RWPE2 (cell line): ENCODE data around the gene PODXL.
"Not testable (repeated sequence)": the region's sequence is repeated elsewhere in the genome, so short reads cannot be mapped to it uniquely, and the experiment has no call there.

Experiments used
- ATAC-seq: fragments of 200-7000 bp; cut with Tn5 transposase; 3 replicates; pipeline ENCODE4 v1.9.1; 2021; ENCODE audit warnings: low read depth
- DNase-seq: peaks from one replicate; pipeline ENCODE4 v3.0.0-alpha.2; 2020; ENCODE audit warnings: low spot score
- H3K27ac ChIP-seq: fragments of 450-650 bp; 2 replicates; pipeline ENCODE4 v1.5.1; 2017; ENCODE audit warnings: mild to moderate bottlenecking; ENCODE audit not compliant: poor library complexity, severe bottlenecking
- H3K27me3 ChIP-seq: fragments of 250-450 bp; sonication (Bioruptor Pico); 2 replicates; pipeline ENCODE4 v1.5.1; 2021; ENCODE audit warnings: mild to moderate bottlenecking, moderate library complexity; ENCODE audit not compliant: insufficient read depth, poor library complexity, severe bottlenecking
- H3K36me3 ChIP-seq: fragments of 250-450 bp; sonication (Bioruptor Pico); 2 replicates; pipeline ENCODE4 v1.5.1; 2020; ENCODE audit warnings: low read depth, mild to moderate bottlenecking, moderate library complexity
- H3K4me1 ChIP-seq: fragments of 250-450 bp; sonication (Bioruptor Pico); 2 replicates; pipeline ENCODE4 v1.5.1; 2021; ENCODE audit warnings: mild to moderate bottlenecking, moderate library complexity; ENCODE audit not compliant: insufficient read depth, poor library complexity, severe bottlenecking
- H3K4me3 ChIP-seq: fragments of 250-450 bp; sonication (Bioruptor Pico); 2 replicates; pipeline ENCODE4 v1.5.1; 2021; ENCODE audit warnings: mild to moderate bottlenecking, moderate library complexity; ENCODE audit not compliant: severe bottlenecking
- H3K9me3 ChIP-seq: fragments of 250-450 bp; sonication (Bioruptor Pico); 2 replicates; pipeline ENCODE4 v1.5.1; 2021; ENCODE audit warnings: mild to moderate bottlenecking, moderate library complexity; ENCODE audit not compliant: severe bottlenecking
- CTCF ChIP-seq: fragments of 450-650 bp; IDR thresholded peaks from one replicate; pipeline ENCODE4 v1.5.1; 2017; ENCODE audit warnings: mild to moderate bottlenecking, moderate library complexity; ENCODE audit not compliant: poor library complexity, severe bottlenecking

Gene PODXL

GRCh38 chr7:131505636-131506557 is 50.5 kb downstream of the PODXL start:
- no peak for TF ChIP-seq CTCF
- H3K36me3 ChIP-seq: no peaks in the 10 kb centered on the region
- no peaks in the 10 kb centered on the region for H3K4me1 ChIP-seq
- H3K9me3 ChIP-seq: no peaks in the 10 kb centered on the region
- no peaks in the 10 kb centered on the region for H3K27me3 ChIP-seq
- ATAC-seq (no peak), DNase-seq (no peak)
- H3K27ac ChIP-seq: no peak overlapping the region
- no peak overlapping the region for H3K4me3 ChIP-seq

DNA sequence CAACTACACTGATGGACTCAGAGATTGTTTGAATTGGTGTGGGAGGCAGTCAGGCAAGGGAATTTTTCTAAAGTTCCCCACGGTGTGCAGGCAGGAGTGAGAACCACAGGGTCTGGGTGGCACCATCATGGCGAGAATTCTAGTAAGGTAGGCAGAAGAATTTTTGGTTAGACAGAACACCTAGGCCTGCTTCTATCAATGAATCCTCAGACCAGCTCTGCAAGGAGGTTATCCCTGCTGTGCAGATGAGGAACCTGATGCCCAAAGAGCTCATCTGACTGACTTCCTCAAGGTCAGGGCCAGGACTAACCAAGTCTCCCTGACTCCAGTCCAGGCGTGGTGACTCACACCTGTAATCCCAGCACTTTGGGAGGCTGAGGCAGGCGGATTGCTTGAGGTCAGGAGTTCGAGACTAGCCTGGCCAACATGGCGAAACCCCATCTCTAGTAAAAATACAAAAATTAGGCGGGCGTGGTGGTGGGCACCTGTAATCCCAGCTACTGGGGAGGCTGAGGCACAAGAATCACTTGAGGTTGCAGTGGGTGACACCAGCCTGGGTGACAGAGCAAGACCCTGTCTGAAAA is 51.3 kb downstream of the PODXL start:
- DNase-seq, H3K27ac ChIP-seq, ATAC-seq: not testable (repeated sequence)

GRCh38 chr7:131504157-131504899 is 52.1 kb downstream of the PODXL start:
- no peak overlapping the region for H3K4me3 ChIP-seq
- TF ChIP-seq CTCF: no peak
- no peak overlapping the region for H3K27ac ChIP-seq
- H3K9me3 ChIP-seq: no peaks in the 10 kb centered on the region
- no peak for ATAC-seq
- no peaks in the 10 kb centered on the region for H3K27me3 ChIP-seq
- H3K4me1 ChIP-seq: no peaks in the 10 kb centered on the region
- DNase-seq: no peak
- H3K36me3 ChIP-seq: no peaks in the 10 kb centered on the region

More for the DNA sequence above, 51.3 kb downstream of the PODXL start:
- not testable (repeated sequence) for H3K27me3 ChIP-seq, H3K4me1 ChIP-seq, H3K36me3 ChIP-seq, H3K9me3 ChIP-seq, H3K4me3 ChIP-seq

GRCh38 chr7:131503639-131504038 is 52.8 kb downstream of the PODXL start:
- no peaks in the 10 kb centered on the region for H3K36me3 ChIP-seq
- TF ChIP-seq CTCF: no peak
- DNase-seq (no peak), ATAC-seq (no peak)
- no peak overlapping the region for H3K27ac ChIP-seq
- no peak overlapping the region for H3K4me3 ChIP-seq
- no peaks in the 10 kb centered on the region for H3K27me3 ChIP-seq
- H3K4me1 ChIP-seq: no peaks in the 10 kb centered on the region
- H3K9me3 ChIP-seq: no peaks in the 10 kb centered on the region

DNA sequence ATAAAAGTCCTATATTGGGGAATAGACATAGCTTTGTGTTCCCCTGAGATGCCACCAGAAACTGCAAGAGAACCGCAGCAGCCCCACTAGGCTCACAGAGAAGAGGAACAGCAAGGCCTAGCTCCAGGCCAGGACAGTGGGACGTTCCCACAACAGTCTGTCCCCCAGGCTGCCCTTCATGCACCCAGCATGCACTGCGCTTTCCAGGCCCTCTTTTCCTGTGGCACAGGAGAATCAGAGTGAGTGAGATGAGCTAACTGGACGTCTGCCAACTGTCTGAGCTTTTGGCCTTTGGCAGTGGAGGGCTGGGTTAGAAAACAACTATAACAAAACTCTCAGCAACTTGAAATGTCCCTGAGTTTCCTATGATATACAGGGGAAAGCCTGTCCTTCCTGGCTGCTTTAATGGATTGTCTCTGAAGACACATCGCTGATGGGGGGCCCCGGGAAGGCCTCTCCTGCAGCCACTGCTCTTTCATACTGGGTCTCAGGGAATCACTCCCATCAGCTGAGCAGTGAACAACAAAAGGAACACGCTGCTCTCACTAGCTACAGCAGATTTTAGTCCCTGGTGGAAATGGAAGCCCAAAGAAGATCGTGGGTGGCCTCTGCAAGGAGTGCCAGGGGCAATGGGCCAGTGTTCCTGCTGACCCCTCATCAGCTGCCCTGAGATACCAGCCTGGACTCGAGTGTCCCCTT is 53.5 kb downstream of the PODXL start:
- Histone ChIP-seq H3K4me3 (no peak overlapping the region), H3K9me3 (no peaks in the 10 kb centered on the region), H3K4me1 (no peaks in the 10 kb centered on the region), H3K36me3 (0 out of 2 replicates have a peak, but pooled peaks cover 3% of the 10 kb centered on the region), H3K27me3 (no peaks in the 10 kb centered on the region), H3K27ac (no peak overlapping the region)
- no peak for TF ChIP-seq CTCF
- DNase-seq (no peak), ATAC-seq (peak; percentile 15; the same call in 1 of the 3 replicates)
